ENCODE data around the gene SERINC5.

Gene SERINC5

GRCh38 chr5:80195837-80196400 is 59.9 kb downstream of the SERINC5 start:
- H3K4me3 ChIP-seq, result no peak overlapping the region

GRCh38 chr5:80194468-80194867 is 61.4 kb downstream of the SERINC5 start:
- Histone ChIP-seq H3K9ac (ENCODE audit: insufficient read length) (no peak overlapping the region), H3K4me3 (no peak overlapping the region), H3K36me3 (ENCODE audit: insufficient read depth, low read length) (no peaks in the 10 kb centered on the region), H3K9me3 (ENCODE audit: low read depth, low read length) (no peaks in the 10 kb centered on the region), H3K27ac (no peak overlapping the region)
- TF ChIP-seq FOXP2 (optimal IDR thresholded peaks at IDR 0.05; ENCODE audit: control extremely low read depth, extremely low read length, insufficient read depth), result no peak
- DNase-seq (ENCODE audit: low read depth, low spot score), result no peak

More at GRCh38 chr5:80195837-80196400, 59.9 kb downstream of the SERINC5 start:
- Histone ChIP-seq H3K27ac (no peak overlapping the region), H3K36me3 (ENCODE audit: insufficient read depth, low read length) (no peaks in the 10 kb centered on the region), H3K9me3 (ENCODE audit: low read depth, low read length) (no peaks in the 10 kb centered on the region), H3K9ac (ENCODE audit: insufficient read length) (no peak overlapping the region)
- DNase-seq (ENCODE audit: low read depth, low spot score), result no peak
- no peak for TF ChIP-seq EZH2 (IDR thresholded peaks at IDR 0.05)
- no peak for TF ChIP-seq POLR2AphosphoS5 (IDR thresholded peaks at IDR 0.05; ENCODE audit: borderline replicate concordance, low read depth, low read length)
- no peak for TF ChIP-seq FOXP2 (optimal IDR thresholded peaks at IDR 0.05; ENCODE audit: control extremely low read depth, extremely low read length, insufficient read depth)

- no peak overlapping the region for H3K27ac ChIP-seq
- no peak for DNase-seq (ENCODE audit: low read depth, low spot score)
- no peak overlapping the region for H3K9ac ChIP-seq (ENCODE audit: insufficient read length)
- no peak for TF ChIP-seq FOXP2 (optimal IDR thresholded peaks at IDR 0.05; ENCODE audit: control extremely low read depth, extremely low read length, insufficient read depth)
- no peak for TF ChIP-seq EZH2 (IDR thresholded peaks at IDR 0.05)
- no peak for TF ChIP-seq POLR2AphosphoS5 (IDR thresholded peaks at IDR 0.05; ENCODE audit: borderline replicate concordance, low read depth, low read length)
- no peaks in the 10 kb centered on the region for H3K9me3 ChIP-seq (ENCODE audit: low read depth, low read length)
- H3K4me3 ChIP-seq, result no peak overlapping the region
- no peaks in the 10 kb centered on the region for H3K36me3 ChIP-seq (ENCODE audit: insufficient read depth, low read length)
Measured at GRCh38 chr5:80193401-80193800, 62.4 kb downstream of the SERINC5 start.

- no peak for DNase-seq (ENCODE audit: low read depth, low spot score)
- Histone ChIP-seq H3K9ac (ENCODE audit: insufficient read length) (no peak overlapping the region), H3K27ac (no peak overlapping the region), H3K36me3 (ENCODE audit: insufficient read depth, low read length) (no peaks in the 10 kb centered on the region), H3K4me3 (no peak overlapping the region), H3K9me3 (ENCODE audit: low read depth, low read length) (no peaks in the 10 kb centered on the region)
- TF ChIP-seq POLR2AphosphoS5 (IDR thresholded peaks at IDR 0.05; ENCODE audit: borderline replicate concordance, low read depth, low read length) (no peak), FOXP2 (optimal IDR thresholded peaks at IDR 0.05; ENCODE audit: control extremely low read depth, extremely low read length, insufficient read depth) (no peak), EZH2 (IDR thresholded peaks at IDR 0.05) (no peak)
Measured at GRCh38 chr5:80192507-80193241, 63.2 kb downstream of the SERINC5 start.

DNA sequence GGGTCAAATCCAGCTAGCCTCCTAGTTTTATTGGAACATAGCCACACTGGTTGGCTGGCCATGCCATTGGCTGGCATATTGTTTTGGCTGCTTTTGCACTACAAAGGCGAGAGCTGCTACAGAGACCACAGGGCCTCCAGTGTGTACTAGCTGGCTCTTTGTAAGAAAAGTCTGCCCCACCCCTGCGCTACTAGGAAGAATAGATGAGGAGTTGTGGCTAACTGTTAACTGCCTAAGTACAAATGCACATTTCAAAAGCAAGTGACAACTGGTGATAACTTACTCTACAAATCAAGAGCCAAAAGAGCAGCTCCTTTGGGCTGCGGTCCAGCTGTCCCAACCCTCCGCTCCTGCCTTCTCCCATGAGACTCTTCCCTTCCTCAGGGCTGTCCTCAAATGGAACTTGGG is 63.9 kb downstream of the SERINC5 start:
- Histone ChIP-seq H3K36me3 (ENCODE audit: insufficient read depth, low read length) (no peaks in the 10 kb centered on the region), H3K4me3 (no peak overlapping the region), H3K9me3 (ENCODE audit: low read depth, low read length) (no peaks in the 10 kb centered on the region), H3K27ac (no peak overlapping the region), H3K9ac (ENCODE audit: insufficient read length) (no peak overlapping the region)
- TF ChIP-seq EZH2 (IDR thresholded peaks at IDR 0.05), result no peak
- DNase-seq (ENCODE audit: low read depth, low spot score), result no peak

GRCh38 chr5:80191397-80191796 is 64.5 kb downstream of the SERINC5 start:
- DNase-seq (ENCODE audit: low read depth, low spot score), result no peak
- Histone ChIP-seq H3K36me3 (ENCODE audit: insufficient read depth, low read length) (no peaks in the 10 kb centered on the region), H3K9ac (ENCODE audit: insufficient read length) (no peak overlapping the region), H3K9me3 (ENCODE audit: low read depth, low read length) (no peaks in the 10 kb centered on the region), H3K27ac (no peak overlapping the region), H3K4me3 (no peak overlapping the region)
- no peak for TF ChIP-seq POLR2AphosphoS5 (IDR thresholded peaks at IDR 0.05; ENCODE audit: borderline replicate concordance, low read depth, low read length)
- no peak for TF ChIP-seq EZH2 (IDR thresholded peaks at IDR 0.05)
- no peak for TF ChIP-seq FOXP2 (optimal IDR thresholded peaks at IDR 0.05; ENCODE audit: control extremely low read depth, extremely low read length, insufficient read depth)

DNA sequence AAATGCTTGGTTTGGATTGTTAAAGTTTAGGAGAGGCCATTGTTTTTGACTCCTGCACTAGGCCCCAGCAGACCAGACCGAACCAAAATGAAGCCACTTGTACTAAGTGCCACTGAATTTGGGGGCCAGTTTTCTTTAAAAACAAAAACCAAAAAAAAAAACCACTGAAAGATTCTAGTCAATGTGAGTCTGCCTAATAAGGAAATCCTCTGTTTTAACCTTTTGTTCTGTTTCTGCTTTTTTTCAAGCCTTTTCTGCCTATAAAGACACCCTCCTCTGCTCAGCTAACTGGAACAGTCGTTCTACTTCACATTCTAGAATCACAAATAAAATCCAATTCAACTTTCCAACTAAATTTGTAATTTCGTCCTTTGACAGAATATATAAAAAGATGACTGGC is 64.9 kb downstream of the SERINC5 start:
- no peak for TF ChIP-seq POLR2AphosphoS5 (IDR thresholded peaks at IDR 0.05; ENCODE audit: borderline replicate concordance, low read depth, low read length)
- TF ChIP-seq FOXP2 (optimal IDR thresholded peaks at IDR 0.05; ENCODE audit: control extremely low read depth, extremely low read length, insufficient read depth), result no peak
- TF ChIP-seq EZH2 (IDR thresholded peaks at IDR 0.05), result no peak
- Histone ChIP-seq H3K36me3 (ENCODE audit: insufficient read depth, low read length) (no peaks in the 10 kb centered on the region), H3K9me3 (ENCODE audit: low read depth, low read length) (no peaks in the 10 kb centered on the region), H3K4me3 (no peak overlapping the region), H3K27ac (no peak overlapping the region), H3K9ac (ENCODE audit: insufficient read length) (no peak overlapping the region)
- DNase-seq (ENCODE audit: low read depth, low spot score), result no peak

GRCh38 chr5:80189701-80190100 is 66.1 kb downstream of the SERINC5 start:
- Histone ChIP-seq H3K36me3 (ENCODE audit: insufficient read depth, low read length) (no peaks in the 10 kb centered on the region), H3K27ac (no peak overlapping the region), H3K4me3 (no peak overlapping the region), H3K9ac (ENCODE audit: insufficient read length) (no peak overlapping the region), H3K9me3 (ENCODE audit: low read depth, low read length) (no peaks in the 10 kb centered on the region)
- no peak for DNase-seq (ENCODE audit: low read depth, low spot score)
- TF ChIP-seq EZH2 (IDR thresholded peaks at IDR 0.05) (no peak), POLR2AphosphoS5 (IDR thresholded peaks at IDR 0.05; ENCODE audit: borderline replicate concordance, low read depth, low read length) (no peak), FOXP2 (optimal IDR thresholded peaks at IDR 0.05; ENCODE audit: control extremely low read depth, extremely low read length, insufficient read depth) (no peak)

GRCh38 chr5:80189201-80189600 is 66.6 kb downstream of the SERINC5 start:
- Histone ChIP-seq H3K4me3 (no peak overlapping the region), H3K36me3 (ENCODE audit: insufficient read depth, low read length) (no peaks in the 10 kb centered on the region), H3K27ac (no peak overlapping the region), H3K9ac (ENCODE audit: insufficient read length) (no peak overlapping the region), H3K9me3 (ENCODE audit: low read depth, low read length) (no peaks in the 10 kb centered on the region)
- no peak for DNase-seq (ENCODE audit: low read depth, low spot score)
- TF ChIP-seq POLR2AphosphoS5 (IDR thresholded peaks at IDR 0.05; ENCODE audit: borderline replicate concordance, low read depth, low read length) (no peak), FOXP2 (optimal IDR thresholded peaks at IDR 0.05; ENCODE audit: control extremely low read depth, extremely low read length, insufficient read depth) (no peak), EZH2 (IDR thresholded peaks at IDR 0.05) (no peak)
